Measurements from ENCODE around the gene TMIGD3. TPM values are rescaled to one million over a fixed set of nuclear protein-coding genes. Genes with fewer than 3 reads are reported as not detected.
"Not testable (repeated sequence)": the region's sequence is repeated elsewhere in the genome, so short reads cannot be mapped to it uniquely, and the experiment has no call there.

The TMIGD3 gene
- total RNA-seq, 1 experiment from 2014 or later = not detected

- intact Hi-C loops (cut with micrococcal nuclease; ENCODE audit: unreplicated experiment) = no loop called here
- no peak overlapping the region for H3K4me2 ChIP-seq
- TF ChIP-seq CTCF (conservative IDR thresholded peaks at IDR 0.05) (no peak), EZH2 (IDR thresholded peaks at IDR 0.05; ENCODE audit: low read depth) (no peak)
- H3K27ac ChIP-seq = no peak overlapping the region
- ChIA-PET CTCF (interaction anchor here (0.6 kb wide), 1 partner anchor 1134 kb away, joined by 5 read pairs; no protein-coding TSS in a partner anchor), POLR2A (ENCODE audit: unreplicated experiment) (no interaction called here)
- H3K9me3 ChIP-seq (ENCODE audit: insufficient read depth, low read depth) = no peaks in the 10 kb centered on the region
- H3K9me2 ChIP-seq (ENCODE audit: insufficient read depth) = no peaks in the 10 kb centered on the region
- no peak for DNase-seq
- no peaks in the 10 kb centered on the region for H3K36me3 ChIP-seq (ENCODE audit: low read depth)
- H3K27me3 ChIP-seq (ENCODE audit: insufficient read depth, low read depth) = no peaks in the 10 kb centered on the region
- H2AFZ ChIP-seq = no peak overlapping the region
- no TSS peak for BruUV-seq (replicated peaks)
- no peak overlapping the region for H3K4me3 ChIP-seq
- 0 out of 2 replicates have a peak, but pooled peaks cover 12% of the 10 kb centered on the region for H3F3A ChIP-seq (ENCODE audit: insufficient read depth, low read depth)
- H4K20me1 ChIP-seq (ENCODE audit: insufficient read depth) = no peaks in the 10 kb centered on the region
- H3K4me1 ChIP-seq (replicated peaks; ENCODE audit: insufficient read depth) = peaks cover 12% of the 10 kb centered on the region
- no peaks in the 10 kb centered on the region for H3K79me2 ChIP-seq (ENCODE audit: low read depth)
These were observed 48.4 kb upstream of the TMIGD3 start for GRCh38 chr1:111551623-111552411.

DNA sequence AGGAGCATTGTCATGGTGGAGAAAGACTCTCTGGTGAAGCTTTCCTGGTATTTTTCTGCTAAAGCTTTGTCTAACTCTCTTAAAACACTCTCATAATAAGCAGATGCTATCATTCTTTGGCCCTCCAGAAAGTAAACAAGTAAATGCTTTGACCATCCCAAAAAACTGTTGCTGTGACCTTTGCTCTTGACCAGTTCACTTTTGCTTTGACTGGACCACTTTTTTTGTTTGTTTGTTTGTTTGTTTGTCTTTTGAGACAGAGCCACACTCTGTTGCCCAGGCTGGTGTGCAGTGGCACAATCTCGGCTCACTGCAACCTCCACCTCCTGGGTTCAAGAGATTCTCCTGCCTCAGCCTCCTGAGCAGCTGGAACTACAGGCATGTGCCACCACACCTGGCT, 44.4 kb upstream of the TMIGD3 start:
- DNase-seq; H3K79me2 ChIP-seq (ENCODE audit: low read depth); intact Hi-C loops (cut with micrococcal nuclease; ENCODE audit: unreplicated experiment); H3K9me3 ChIP-seq (ENCODE audit: insufficient read depth, low read depth); H4K20me1 ChIP-seq (ENCODE audit: insufficient read depth); H3K9me2 ChIP-seq (ENCODE audit: insufficient read depth); CTCF ChIA-PET; H3K4me2 ChIP-seq; H3K4me3 ChIP-seq; H3K27ac ChIP-seq; POLR2A ChIA-PET (ENCODE audit: unreplicated experiment); H3K4me1 ChIP-seq (replicated peaks; ENCODE audit: insufficient read depth); H3K36me3 ChIP-seq (ENCODE audit: low read depth); H3F3A ChIP-seq (ENCODE audit: insufficient read depth, low read depth); BruUV-seq (replicated peaks); H2AFZ ChIP-seq; H3K27me3 ChIP-seq (ENCODE audit: insufficient read depth, low read depth): not testable (repeated sequence)

- Histone ChIP-seq H3K9me3 (ENCODE audit: insufficient read depth, low read depth) (peaks cover 4% of the 10 kb centered on the region; the same call in 1 of the 2 replicates), H3K9me2 (ENCODE audit: insufficient read depth) (no peaks in the 10 kb centered on the region), H3K4me1 (replicated peaks; ENCODE audit: insufficient read depth) (peaks cover 29% of the 10 kb centered on the region), H3K36me3 (ENCODE audit: low read depth) (no peaks in the 10 kb centered on the region), H3K27me3 (ENCODE audit: insufficient read depth, low read depth) (no peaks in the 10 kb centered on the region), H3K4me2 (peak overlapping the region; percentile 66), H2AFZ (0 out of 2 replicates have a peak overlapping the region, but pooled peaks have one; percentile 23), H4K20me1 (ENCODE audit: insufficient read depth) (no peaks in the 10 kb centered on the region), H3K4me3 (0 out of 2 replicates have a peak overlapping the region, but pooled peaks have one; percentile 8), H3K79me2 (ENCODE audit: low read depth) (no peaks in the 10 kb centered on the region), H3F3A (ENCODE audit: insufficient read depth, low read depth) (no peaks in the 10 kb centered on the region), H3K27ac (no peak overlapping the region)
- TF ChIP-seq EZH2 (IDR thresholded peaks at IDR 0.05; ENCODE audit: low read depth) = no peak
- TF ChIP-seq CTCF (conservative IDR thresholded peaks at IDR 0.05) = no peak
- intact Hi-C loops (cut with micrococcal nuclease; ENCODE audit: unreplicated experiment) = loop anchor here (5.0 kb wide), 3 partner anchors 35 to 80 kb away; no protein-coding TSS in a partner anchor
- DNase-seq = peak in 1 of 2 experiments; percentile 38
- no TSS peak for BruUV-seq (replicated peaks)
- ChIA-PET CTCF (interaction anchor here (0.6 to 1.0 kb wide), 3 partner anchors 23 to 35 kb away, joined by 3 to 8 read pairs (median 4); no protein-coding TSS in a partner anchor), POLR2A (ENCODE audit: unreplicated experiment) (interaction anchor here (0.8 kb wide), 1 partner anchor 77 kb away, joined by 3 read pairs; no protein-coding TSS in a partner anchor)
These were observed 38.8 kb upstream of the TMIGD3 start for GRCh38 chr1:111542187-111542586.
